Nephron progenitor cell (in vitro differentiated cells): Measurements from ENCODE around the gene LGALS13.

Source experiments
- DNase-seq: peaks from one replicate; pipeline ENCODE4 v3.0.0; 2021
- H3K27ac Mint-ChIP-seq: 2 replicates; pipeline ENCODE4 v1.8.0; 2021; ENCODE audit warnings: mild to moderate bottlenecking, moderate library complexity, mixed read lengths
- H3K27me3 Mint-ChIP-seq: 2 replicates; pipeline ENCODE4 v1.8.0; 2021; ENCODE audit warnings: mild to moderate bottlenecking, low read depth, mixed read lengths; ENCODE audit not compliant: poor library complexity
- H3K36me3 Mint-ChIP-seq: 2 replicates; pipeline ENCODE4 v1.8.0; 2021; ENCODE audit warnings: low read depth, mixed read lengths
- H3K4me1 Mint-ChIP-seq: 2 replicates; pipeline ENCODE4 v1.8.0; 2021; ENCODE audit warnings: mixed read lengths
- H3K4me3 Mint-ChIP-seq: 2 replicates; pipeline ENCODE4 v1.8.0; 2021; ENCODE audit warnings: mild to moderate bottlenecking, moderate library complexity, mixed read lengths
- H3K9me3 Mint-ChIP-seq: 2 replicates; pipeline ENCODE4 v1.8.0; 2021; ENCODE audit warnings: mild to moderate bottlenecking, moderate library complexity, mixed read lengths
- TF ChIP-seq, protein P1 (sequence below): fragments of 200-600 bp; sonication (generic); IDR thresholded peaks from 2 replicates; pipeline ENCODE4 v1.5.0; 2021; ENCODE audit warnings: antibody characterized with exemption

The LGALS13 gene, protein sequence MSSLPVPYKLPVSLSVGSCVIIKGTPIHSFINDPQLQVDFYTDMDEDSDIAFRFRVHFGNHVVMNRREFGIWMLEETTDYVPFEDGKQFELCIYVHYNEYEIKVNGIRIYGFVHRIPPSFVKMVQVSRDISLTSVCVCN

DNA sequence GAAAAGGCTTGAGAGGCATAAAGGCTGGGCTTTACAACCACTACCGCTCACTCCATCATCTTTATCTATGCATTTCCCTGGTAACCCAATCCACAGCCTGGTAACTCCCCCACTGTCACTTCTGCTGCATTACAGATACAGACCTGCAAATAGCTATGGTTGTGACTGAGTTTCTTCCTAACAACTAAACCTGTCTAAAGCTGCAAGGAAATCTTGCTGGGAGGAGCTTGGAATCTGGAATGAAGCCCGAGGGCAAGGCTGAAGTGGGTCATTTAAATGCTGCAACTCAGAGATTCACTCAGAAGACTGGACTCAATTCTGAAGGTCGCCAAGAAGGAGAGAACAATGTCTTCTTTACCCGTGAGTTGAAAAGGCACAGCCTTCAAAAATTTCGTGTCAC is at the start of gene LGALS13:
Gene LGALS13 (plus strand): TSS at position 301 of the 400 bp plus-strand sequence. CDS start 45 bp downstream, at position 346.
- Mint-ChIP-seq H3K4me1 (no peaks in the 10 kb centered on the region), H3K9me3 (peaks cover 11% of the 10 kb centered on the region), H3K4me3 (no peak within 1 kb of the TSS), H3K27me3 (peaks cover 44% of the 10 kb centered on the region), H3K36me3 (no peaks in the 10 kb centered on the region), H3K27ac (no peak within 1 kb of the TSS)
- no peak for DNase-seq
- TF ChIP-seq, protein P1, sequence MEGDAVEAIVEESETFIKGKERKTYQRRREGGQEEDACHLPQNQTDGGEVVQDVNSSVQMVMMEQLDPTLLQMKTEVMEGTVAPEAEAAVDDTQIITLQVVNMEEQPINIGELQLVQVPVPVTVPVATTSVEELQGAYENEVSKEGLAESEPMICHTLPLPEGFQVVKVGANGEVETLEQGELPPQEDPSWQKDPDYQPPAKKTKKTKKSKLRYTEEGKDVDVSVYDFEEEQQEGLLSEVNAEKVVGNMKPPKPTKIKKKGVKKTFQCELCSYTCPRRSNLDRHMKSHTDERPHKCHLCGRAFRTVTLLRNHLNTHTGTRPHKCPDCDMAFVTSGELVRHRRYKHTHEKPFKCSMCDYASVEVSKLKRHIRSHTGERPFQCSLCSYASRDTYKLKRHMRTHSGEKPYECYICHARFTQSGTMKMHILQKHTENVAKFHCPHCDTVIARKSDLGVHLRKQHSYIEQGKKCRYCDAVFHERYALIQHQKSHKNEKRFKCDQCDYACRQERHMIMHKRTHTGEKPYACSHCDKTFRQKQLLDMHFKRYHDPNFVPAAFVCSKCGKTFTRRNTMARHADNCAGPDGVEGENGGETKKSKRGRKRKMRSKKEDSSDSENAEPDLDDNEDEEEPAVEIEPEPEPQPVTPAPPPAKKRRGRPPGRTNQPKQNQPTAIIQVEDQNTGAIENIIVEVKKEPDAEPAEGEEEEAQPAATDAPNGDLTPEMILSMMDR, result no peak

DNA sequence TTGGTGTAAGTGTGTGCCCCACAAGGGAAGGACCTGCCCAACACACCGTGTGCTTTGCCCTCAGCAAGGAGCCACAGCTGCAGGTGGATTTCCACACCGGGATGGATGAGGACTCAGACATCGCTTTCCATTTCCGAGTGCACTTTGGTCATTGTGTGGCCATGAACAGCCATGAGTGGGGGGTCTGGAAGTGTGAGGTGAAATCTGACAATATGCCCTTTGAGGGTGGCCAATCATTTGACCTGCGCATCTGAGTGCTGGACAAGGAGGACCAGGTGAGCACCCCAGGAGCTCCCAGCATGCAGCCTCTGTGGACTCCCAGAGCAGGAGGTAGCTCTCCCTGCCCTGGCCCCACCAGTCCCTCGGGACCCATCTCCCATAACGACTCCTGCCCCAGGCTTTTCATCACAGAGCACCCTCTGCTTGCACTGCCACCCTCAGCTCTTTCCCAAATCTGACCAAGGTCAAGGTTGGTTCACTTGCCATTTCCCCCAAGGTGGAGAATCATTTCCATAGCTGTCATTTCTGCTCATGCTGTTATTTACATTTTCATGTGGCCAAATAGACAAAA is 49.2 kb upstream of the LGALS13 start:
- peaks cover 58% of the 10 kb centered on the region for H3K27me3 Mint-ChIP-seq
- no peak overlapping the region for H3K27ac Mint-ChIP-seq
- H3K36me3 Mint-ChIP-seq, result no peaks in the 10 kb centered on the region
- no peak overlapping the region for H3K4me3 Mint-ChIP-seq
- no peak for DNase-seq
- peaks cover 11% of the 10 kb centered on the region for H3K4me1 Mint-ChIP-seq
- TF ChIP-seq, protein P1, result no peak
- no peaks in the 10 kb centered on the region for H3K9me3 Mint-ChIP-seq

- H3K27me3 Mint-ChIP-seq, result peaks cover 72% of the 10 kb centered on the region
These were observed 47.5 kb upstream of the LGALS13 start for GRCh38 chr19:39554701-39555311.

DNA sequence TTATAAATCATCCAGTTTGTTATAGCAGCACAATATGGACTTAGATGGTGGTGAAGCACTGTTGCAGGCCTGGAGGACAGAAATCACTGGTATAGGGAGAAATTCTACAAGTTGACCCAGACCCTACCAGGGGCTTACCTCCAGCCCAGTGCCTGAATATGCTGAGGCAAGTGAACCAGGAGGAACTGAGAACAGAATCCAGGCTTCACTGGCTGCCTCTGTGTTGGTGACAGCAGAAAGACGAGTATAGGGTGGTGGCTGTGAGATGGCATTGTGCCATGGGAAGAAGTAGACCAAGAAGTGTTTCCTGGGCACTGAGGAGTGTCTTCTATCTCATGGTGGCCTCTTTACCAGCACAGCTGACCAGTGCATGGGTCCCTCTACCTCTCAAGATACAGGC is 46.4 kb upstream of the LGALS13 start:
- Mint-ChIP-seq H3K4me1 (peaks cover 19% of the 10 kb centered on the region), H3K27me3 (peaks cover 83% of the 10 kb centered on the region), H3K9me3 (no peaks in the 10 kb centered on the region), H3K36me3 (no peaks in the 10 kb centered on the region), H3K4me3 (no peak overlapping the region), H3K27ac (no peak overlapping the region)
- TF ChIP-seq, protein P1, result no peak
- no peak for DNase-seq

More at GRCh38 chr19:39554701-39555311, 47.5 kb upstream of the LGALS13 start:
- no peaks in the 10 kb centered on the region for H3K9me3 Mint-ChIP-seq
- H3K36me3 Mint-ChIP-seq, result no peaks in the 10 kb centered on the region
- no peak overlapping the region for H3K27ac Mint-ChIP-seq
- DNase-seq, result no peak
- H3K4me1 Mint-ChIP-seq, result peaks cover 19% of the 10 kb centered on the region
- TF ChIP-seq, protein P1, result no peak
- H3K4me3 Mint-ChIP-seq, result no peak overlapping the region

DNA sequence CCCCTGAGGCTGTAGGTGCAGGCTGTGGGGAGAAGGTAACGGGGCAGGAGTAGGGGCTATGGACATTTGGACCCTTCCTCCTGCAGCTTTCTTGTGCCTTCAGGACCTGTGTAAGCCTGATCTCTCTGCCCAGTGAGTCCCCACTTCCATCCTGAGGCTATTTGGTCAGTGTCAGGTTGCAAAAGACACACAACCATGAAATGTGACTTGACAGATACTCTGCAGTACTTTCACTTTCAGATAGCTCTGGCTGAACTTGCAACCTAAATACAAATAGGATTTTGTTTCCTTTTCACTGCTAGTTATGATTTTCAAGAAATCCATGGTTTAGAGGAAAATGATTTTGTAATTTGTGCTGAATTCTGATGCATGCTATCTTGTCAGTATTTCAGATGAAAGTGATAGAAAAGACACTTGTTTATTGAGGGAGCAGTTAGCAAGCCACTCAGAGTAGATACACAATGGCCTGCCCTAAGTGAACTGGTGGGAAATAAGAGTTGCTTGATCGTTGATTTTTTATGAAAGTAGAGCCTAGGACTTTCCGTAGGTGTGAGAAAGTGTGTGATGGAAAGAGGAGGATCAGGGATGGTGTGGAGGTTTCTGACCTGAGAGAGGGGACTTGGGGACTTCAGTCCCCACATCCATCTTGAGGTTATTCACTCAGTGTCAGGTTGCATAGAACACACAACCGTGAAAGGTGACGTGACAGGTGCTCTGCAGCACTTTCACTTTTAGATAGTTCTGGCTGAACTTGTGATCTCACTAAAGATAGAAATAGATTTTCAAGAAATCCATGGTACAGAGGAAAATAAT is 44.3 kb upstream of the LGALS13 start:
- no peak overlapping the region for H3K27ac Mint-ChIP-seq
- TF ChIP-seq, protein P1, result no peak
- H3K4me1 Mint-ChIP-seq, result peaks cover 19% of the 10 kb centered on the region
- DNase-seq, result no peak
- peaks cover 85% of the 10 kb centered on the region for H3K27me3 Mint-ChIP-seq
- H3K36me3 Mint-ChIP-seq, result no peaks in the 10 kb centered on the region
- H3K9me3 Mint-ChIP-seq, result no peaks in the 10 kb centered on the region
- no peak overlapping the region for H3K4me3 Mint-ChIP-seq
